ENCODE data around the gene MED10. TPM values are rescaled to one million over a fixed set of nuclear protein-coding genes. Genes with fewer than 3 reads are reported as not detected.

The MED10 gene
- total RNA-seq, 1 experiment from 2014 or later: 34.0 TPM

DNA sequence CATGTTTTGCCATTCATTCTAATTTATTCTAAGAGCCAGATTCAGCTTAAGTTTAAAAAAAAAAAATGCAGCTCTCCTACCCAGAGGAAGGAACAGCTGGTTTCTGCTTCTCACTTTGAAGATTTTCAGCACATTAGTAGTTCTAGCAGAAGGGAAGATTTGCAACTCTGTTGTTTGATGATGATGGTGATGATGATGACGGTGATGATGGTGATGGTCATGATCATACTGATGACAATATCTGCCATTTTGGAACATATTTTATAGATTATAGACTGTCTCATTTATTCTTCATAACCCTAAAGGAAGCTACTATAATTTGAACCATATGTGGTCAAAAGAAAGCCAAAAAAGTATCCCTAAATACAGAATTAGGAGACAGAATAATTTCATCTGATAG, 7.9 kb upstream of the MED10 start:
- no peaks in the 10 kb centered on the region for H3K9me3 ChIP-seq (ENCODE audit: control insufficient read depth, insufficient read depth, low read depth, low read length)
- H3K36me3 ChIP-seq (ENCODE audit: control insufficient read depth, insufficient read depth, low read length): no peaks in the 10 kb centered on the region
- no TSS peak for BruUV-seq (replicated peaks)
- no peak overlapping the region for H3K27ac ChIP-seq (ENCODE audit: low read length)
- no peaks in the 10 kb centered on the region for H3K4me1 ChIP-seq (ENCODE audit: control insufficient read depth, insufficient read depth, low read length)
- intact Hi-C loops (cut with micrococcal nuclease; ENCODE audit: unreplicated experiment): no loop called here
- TF ChIP-seq SIN3A (IDR thresholded peaks at IDR 0.05; ENCODE audit: borderline replicate concordance, insufficient read depth, low read depth, low read length) (no peak), POLR2AphosphoS5 (IDR thresholded peaks at IDR 0.05; ENCODE audit: low read depth, low read length) (no peak), TCF7L2 (IDR thresholded peaks at IDR 0.05; ENCODE audit: low read depth, low read length) (no peak), CTCF (IDR thresholded peaks at IDR 0.05) (no peak)
- TF ChIP-seq, protein P1, sequence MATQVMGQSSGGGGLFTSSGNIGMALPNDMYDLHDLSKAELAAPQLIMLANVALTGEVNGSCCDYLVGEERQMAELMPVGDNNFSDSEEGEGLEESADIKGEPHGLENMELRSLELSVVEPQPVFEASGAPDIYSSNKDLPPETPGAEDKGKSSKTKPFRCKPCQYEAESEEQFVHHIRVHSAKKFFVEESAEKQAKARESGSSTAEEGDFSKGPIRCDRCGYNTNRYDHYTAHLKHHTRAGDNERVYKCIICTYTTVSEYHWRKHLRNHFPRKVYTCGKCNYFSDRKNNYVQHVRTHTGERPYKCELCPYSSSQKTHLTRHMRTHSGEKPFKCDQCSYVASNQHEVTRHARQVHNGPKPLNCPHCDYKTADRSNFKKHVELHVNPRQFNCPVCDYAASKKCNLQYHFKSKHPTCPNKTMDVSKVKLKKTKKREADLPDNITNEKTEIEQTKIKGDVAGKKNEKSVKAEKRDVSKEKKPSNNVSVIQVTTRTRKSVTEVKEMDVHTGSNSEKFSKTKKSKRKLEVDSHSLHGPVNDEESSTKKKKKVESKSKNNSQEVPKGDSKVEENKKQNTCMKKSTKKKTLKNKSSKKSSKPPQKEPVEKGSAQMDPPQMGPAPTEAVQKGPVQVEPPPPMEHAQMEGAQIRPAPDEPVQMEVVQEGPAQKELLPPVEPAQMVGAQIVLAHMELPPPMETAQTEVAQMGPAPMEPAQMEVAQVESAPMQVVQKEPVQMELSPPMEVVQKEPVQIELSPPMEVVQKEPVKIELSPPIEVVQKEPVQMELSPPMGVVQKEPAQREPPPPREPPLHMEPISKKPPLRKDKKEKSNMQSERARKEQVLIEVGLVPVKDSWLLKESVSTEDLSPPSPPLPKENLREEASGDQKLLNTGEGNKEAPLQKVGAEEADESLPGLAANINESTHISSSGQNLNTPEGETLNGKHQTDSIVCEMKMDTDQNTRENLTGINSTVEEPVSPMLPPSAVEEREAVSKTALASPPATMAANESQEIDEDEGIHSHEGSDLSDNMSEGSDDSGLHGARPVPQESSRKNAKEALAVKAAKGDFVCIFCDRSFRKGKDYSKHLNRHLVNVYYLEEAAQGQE (IDR thresholded peaks at IDR 0.05; ENCODE audit: insufficient read depth in 1 of 2, low read depth in 2 of 2, low read length in 1 of 2): no peak
- POLR2A ChIA-PET: no interaction called here
- DNase-seq (ENCODE audit: low read depth, low spot score): no peak
- CTCF ChIA-PET: no interaction called here
- in situ Hi-C loops (cut with HindIII; ENCODE audit: low pct_unique_long_range_greater_than_20kb, low sequenced_read_pairs): no loop called here
- no peak overlapping the region for H3K4me3 ChIP-seq (ENCODE audit: low read depth in 2 of 2, low read length in 2 of 2)
- H3K27me3 ChIP-seq (ENCODE audit: control insufficient read depth, insufficient read depth, low read length): peaks cover under 1% of the 10 kb centered on the region; the same call in 1 of the 2 replicates
- ATAC-seq: no peak

DNA sequence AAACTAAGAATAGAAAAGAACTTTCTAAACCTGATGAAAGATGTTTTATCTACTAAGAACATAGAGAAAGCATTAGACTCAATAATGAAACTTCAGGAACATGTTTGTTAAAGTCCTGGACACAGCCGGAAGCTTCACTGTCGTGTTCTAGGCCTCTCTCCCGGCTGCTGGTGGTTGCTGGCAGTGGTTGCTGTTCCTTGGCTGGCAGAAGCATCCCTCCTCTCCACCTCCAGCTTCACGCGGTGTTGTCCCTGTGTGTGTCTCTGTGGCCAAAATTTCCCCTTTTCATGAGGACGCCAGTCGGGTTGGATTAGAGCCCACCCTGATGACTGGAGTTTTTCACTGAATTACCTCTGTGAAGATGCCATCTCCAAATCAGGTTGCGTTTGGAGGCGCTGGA, 6.5 kb upstream of the MED10 start:
- Histone ChIP-seq H3K36me3 (ENCODE audit: control insufficient read depth, insufficient read depth, low read length) (no peaks in the 10 kb centered on the region), H3K4me1 (ENCODE audit: control insufficient read depth, insufficient read depth, low read length) (no peaks in the 10 kb centered on the region), H3K27ac (ENCODE audit: low read length) (no peak overlapping the region), H3K4me3 (ENCODE audit: low read depth in 2 of 2, low read length in 2 of 2) (no peak overlapping the region), H3K27me3 (ENCODE audit: control insufficient read depth, insufficient read depth, low read length) (no peaks in the 10 kb centered on the region), H3K9me3 (ENCODE audit: control insufficient read depth, insufficient read depth, low read depth, low read length) (no peaks in the 10 kb centered on the region)
- intact Hi-C loops (cut with micrococcal nuclease; ENCODE audit: unreplicated experiment) (no loop called here), in situ Hi-C loops (cut with HindIII; ENCODE audit: low pct_unique_long_range_greater_than_20kb, low sequenced_read_pairs) (no loop called here)
- POLR2A ChIA-PET: interaction anchor here (0.7 kb wide), 1 partner anchor 10 kb away, joined by 3 read pairs; no protein-coding TSS in a partner anchor
- TF ChIP-seq POLR2AphosphoS5 (IDR thresholded peaks at IDR 0.05; ENCODE audit: low read depth, low read length) (no peak), SIN3A (IDR thresholded peaks at IDR 0.05; ENCODE audit: borderline replicate concordance, insufficient read depth, low read depth, low read length) (no peak), CTCF (IDR thresholded peaks at IDR 0.05) (no peak), TCF7L2 (IDR thresholded peaks at IDR 0.05; ENCODE audit: low read depth, low read length) (no peak)
- TF ChIP-seq, protein P1 (IDR thresholded peaks at IDR 0.05; ENCODE audit: insufficient read depth in 1 of 2, low read depth in 2 of 2, low read length in 1 of 2): no peak
- ATAC-seq (no peak), DNase-seq (ENCODE audit: low read depth, low spot score) (no peak)
- CTCF ChIA-PET: no interaction called here
- BruUV-seq (replicated peaks): no TSS peak
